Chondrocyte (in vitro differentiated cells): ENCODE measurements around the gene PDZRN3. TPM values are rescaled to one million over a fixed set of nuclear protein-coding genes. Genes with fewer than 3 reads are reported as not detected.

Experiments
- DNase-seq: peaks from one replicate; pipeline ENCODE4 v3.0.0; 2021; ENCODE audit warnings: mixed read lengths, low spot score
- H3K27ac Mint-ChIP-seq: one replicate; pipeline ENCODE4 v1.8.0; 2021; ENCODE audit warnings: mild to moderate bottlenecking, moderate library complexity, mixed read lengths; ENCODE audit not compliant: unreplicated experiment
- H3K27me3 Mint-ChIP-seq: 2 replicates; pipeline ENCODE4 v1.8.0; 2021; ENCODE audit warnings: low read depth, mixed read lengths
- H3K36me3 Mint-ChIP-seq: 2 replicates; pipeline ENCODE4 v1.8.0; 2021; ENCODE audit warnings: low read depth, mixed read lengths
- H3K4me1 Mint-ChIP-seq: 2 replicates; pipeline ENCODE4 v1.8.0; 2021; ENCODE audit warnings: low read depth, mild to moderate bottlenecking, mixed read lengths
- H3K4me3 Mint-ChIP-seq: one replicate; pipeline ENCODE4 v1.8.0; 2021; ENCODE audit warnings: mild to moderate bottlenecking, moderate library complexity, mixed read lengths; ENCODE audit not compliant: unreplicated experiment
- H3K9me3 Mint-ChIP-seq: 2 replicates; pipeline ENCODE4 v1.8.0; 2021; ENCODE audit warnings: low read depth, mixed read lengths
- CTCF ChIP-seq: fragments of 200-600 bp; sonication (generic); IDR thresholded peaks from 2 replicates; pipeline ENCODE4 v1.5.0; 2021; ENCODE audit warnings: antibody characterized with exemption, mild to moderate bottlenecking, moderate library complexity
- total RNA-seq: library from RNA; stranded (reverse); gene quantifications from 3 replicates; pipeline ENCODE4 v1.2.1, GENCODE V29; 2021

The PDZRN3 gene
- total RNA-seq, 1 donor from 2014 or later, result 19.4 TPM

DNA sequence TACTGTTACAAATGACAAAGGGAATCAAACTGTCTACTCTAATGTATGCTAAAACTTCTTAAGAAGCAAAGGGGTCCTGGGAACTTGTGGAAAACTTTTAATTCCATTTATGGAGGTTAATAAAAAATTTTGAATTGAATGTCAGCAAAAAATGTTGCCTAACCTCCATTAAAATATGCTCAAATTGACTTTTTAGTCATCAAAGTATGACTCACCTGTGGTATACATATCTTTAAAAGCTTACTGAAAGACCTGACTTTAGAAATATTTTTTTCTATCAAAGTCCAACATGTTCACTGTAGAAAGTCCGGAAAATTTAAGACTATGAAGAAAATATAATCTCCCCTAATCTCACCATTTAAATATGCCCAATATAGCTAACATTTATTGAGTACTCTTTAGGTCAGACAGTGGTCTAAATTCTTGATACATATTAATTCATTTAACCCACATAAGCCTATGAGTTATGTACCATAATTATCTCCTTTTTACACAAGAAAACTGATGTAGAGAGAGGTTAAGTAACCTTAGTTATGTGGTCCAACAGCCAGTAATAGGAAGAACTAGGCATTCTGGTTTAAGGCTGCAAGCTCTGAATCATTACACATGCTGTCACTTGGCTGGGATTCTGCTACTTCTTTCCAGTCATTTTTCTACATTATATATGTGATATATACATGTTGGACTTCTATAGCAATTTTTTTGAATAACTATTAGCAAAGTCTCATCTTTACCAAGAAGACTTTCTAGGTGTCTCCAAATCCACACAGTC is 83.6 kb downstream of the PDZRN3 start:
- Mint-ChIP-seq H3K36me3 (no peaks in the 10 kb centered on the region), H3K9me3 (peaks cover under 1% of the 10 kb centered on the region), H3K27me3 (no peaks in the 10 kb centered on the region), H3K4me1 (peaks cover 25% of the 10 kb centered on the region), H3K4me3 (no peak overlapping the region), H3K27ac (no peak overlapping the region)
- DNase-seq, result no peak
- no peak for TF ChIP-seq CTCF

DNA sequence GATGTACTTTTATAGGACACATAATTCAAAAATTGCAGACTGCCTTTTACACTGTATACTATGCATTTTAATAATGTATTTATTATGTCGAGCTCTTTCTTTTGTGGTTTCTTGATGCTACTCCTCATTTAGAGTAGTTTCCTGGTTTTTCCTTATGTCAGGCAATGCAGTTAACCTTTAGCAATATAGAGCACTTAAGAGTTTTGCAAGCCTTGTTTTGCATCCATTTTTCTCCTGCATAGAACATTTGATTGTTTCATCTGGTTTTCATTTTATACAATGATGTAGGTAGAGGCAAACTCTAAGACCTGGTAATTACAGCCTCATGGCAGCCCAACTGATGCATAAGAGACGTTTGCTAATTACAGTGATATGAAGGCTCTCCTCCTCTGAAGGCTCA is 86.3 kb downstream of the PDZRN3 start:
- no peaks in the 10 kb centered on the region for H3K9me3 Mint-ChIP-seq
- no peaks in the 10 kb centered on the region for H3K27me3 Mint-ChIP-seq
- H3K36me3 Mint-ChIP-seq, result no peaks in the 10 kb centered on the region
- no peak overlapping the region for H3K27ac Mint-ChIP-seq
- H3K4me3 Mint-ChIP-seq, result no peak overlapping the region
- no peak for DNase-seq
- no peak for TF ChIP-seq CTCF
- H3K4me1 Mint-ChIP-seq, result peaks cover 21% of the 10 kb centered on the region

- Mint-ChIP-seq H3K9me3 (no peaks in the 10 kb centered on the region), H3K36me3 (no peaks in the 10 kb centered on the region), H3K27ac (no peak overlapping the region), H3K27me3 (no peaks in the 10 kb centered on the region), H3K4me1 (peaks cover 15% of the 10 kb centered on the region), H3K4me3 (no peak overlapping the region)
- no peak for TF ChIP-seq CTCF
- DNase-seq, result no peak
Observed at GRCh38 chr3:73536952-73537351, 87.8 kb downstream of the PDZRN3 start.

GRCh38 chr3:73536336-73536895 is 88.3 kb downstream of the PDZRN3 start:
- Mint-ChIP-seq H3K36me3 (no peaks in the 10 kb centered on the region), H3K4me3 (no peak overlapping the region), H3K9me3 (no peaks in the 10 kb centered on the region), H3K4me1 (peaks cover 17% of the 10 kb centered on the region), H3K27me3 (no peaks in the 10 kb centered on the region), H3K27ac (no peak overlapping the region)
- TF ChIP-seq CTCF, result no peak
- no peak for DNase-seq

DNA sequence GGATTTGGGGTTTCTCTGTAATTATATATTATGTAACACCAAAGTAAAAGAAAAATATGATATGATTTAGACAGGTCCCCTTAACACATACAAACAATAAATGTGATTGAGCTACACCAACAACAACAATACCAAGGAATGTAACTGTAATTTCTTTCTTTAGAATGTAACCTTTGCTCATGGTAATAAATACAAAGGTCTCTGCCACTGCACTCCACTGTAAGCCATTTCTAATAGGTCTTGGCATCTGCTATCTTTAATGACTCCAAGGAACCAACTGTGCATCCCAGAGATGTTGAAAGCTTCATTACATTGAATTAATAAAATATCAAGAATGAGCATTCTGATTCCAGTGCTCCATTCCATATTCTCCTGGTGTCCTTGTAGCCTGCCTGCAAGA is 88.8 kb downstream of the PDZRN3 start:
- no peaks in the 10 kb centered on the region for H3K36me3 Mint-ChIP-seq
- H3K9me3 Mint-ChIP-seq, result no peaks in the 10 kb centered on the region
- no peak for DNase-seq
- peaks cover 16% of the 10 kb centered on the region for H3K4me1 Mint-ChIP-seq
- H3K27me3 Mint-ChIP-seq, result no peaks in the 10 kb centered on the region
- no peak overlapping the region for H3K4me3 Mint-ChIP-seq
- TF ChIP-seq CTCF, result no peak
- H3K27ac Mint-ChIP-seq, result no peak overlapping the region
